ENCODE data around the gene PRKD1.

GRCh38 chr14:29652571-29652970 is 275.1 kb downstream of the PRKD1 start:
- TF ChIP-seq NCOR1 (IDR thresholded peaks at IDR 0.05; ENCODE audit: borderline replicate concordance, low read length) (no peak), ATF2 (CRISPR knock-in tag; IDR thresholded peaks at IDR 0.05) (no peak), HOXA5 (CRISPR knock-in tag; IDR thresholded peaks at IDR 0.05) (no peak), IKZF5 (CRISPR knock-in tag; IDR thresholded peaks at IDR 0.05) (no peak)

Data from HepG2 (cell line).